GM12872 (cell line): ENCODE measurements around the gene PITX1.

Experiments used
- TF ChIP-seq, protein P1 (sequence below): IDR thresholded peaks from 3 replicates; pipeline ENCODE4 v1.5.1; 2011; ENCODE audit warnings: low read depth, mild to moderate bottlenecking, low read length, moderate library complexity; ENCODE audit not compliant: insufficient read depth

The PITX1 gene

DNA sequence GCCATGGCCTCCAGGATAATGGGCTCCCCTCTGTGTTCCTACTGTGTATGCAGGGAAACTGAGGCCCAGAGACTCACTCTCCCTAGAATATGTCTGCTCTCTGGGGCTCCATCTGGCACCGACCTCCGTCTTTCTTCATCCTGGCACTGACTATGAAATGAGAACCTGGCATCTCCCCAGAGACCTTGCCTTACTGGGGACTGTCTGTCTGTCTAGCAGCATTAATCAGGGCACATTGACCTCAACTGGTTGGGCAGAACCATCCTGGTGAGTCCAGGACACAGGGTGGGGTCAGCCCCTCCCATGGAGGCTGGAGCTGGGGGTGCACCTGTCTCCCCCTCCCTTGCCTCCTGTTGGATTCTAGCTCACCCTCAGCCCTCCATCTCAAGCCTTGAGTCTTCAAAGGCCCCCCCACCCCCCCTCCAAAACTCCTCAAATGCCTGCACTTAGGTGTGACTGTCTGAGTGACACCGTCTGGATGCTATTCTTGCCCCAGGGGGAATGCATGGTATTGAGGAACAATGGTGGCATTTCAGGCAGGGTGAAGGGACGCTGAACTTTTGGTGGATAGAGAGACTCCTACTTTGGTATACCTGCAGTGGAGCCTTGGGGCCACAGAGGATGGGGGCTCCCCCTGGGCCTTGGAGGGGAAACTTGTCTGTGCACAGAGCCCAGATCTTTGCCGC lies 12.8 kb upstream of the PITX1 start:
- TF ChIP-seq, protein P1, sequence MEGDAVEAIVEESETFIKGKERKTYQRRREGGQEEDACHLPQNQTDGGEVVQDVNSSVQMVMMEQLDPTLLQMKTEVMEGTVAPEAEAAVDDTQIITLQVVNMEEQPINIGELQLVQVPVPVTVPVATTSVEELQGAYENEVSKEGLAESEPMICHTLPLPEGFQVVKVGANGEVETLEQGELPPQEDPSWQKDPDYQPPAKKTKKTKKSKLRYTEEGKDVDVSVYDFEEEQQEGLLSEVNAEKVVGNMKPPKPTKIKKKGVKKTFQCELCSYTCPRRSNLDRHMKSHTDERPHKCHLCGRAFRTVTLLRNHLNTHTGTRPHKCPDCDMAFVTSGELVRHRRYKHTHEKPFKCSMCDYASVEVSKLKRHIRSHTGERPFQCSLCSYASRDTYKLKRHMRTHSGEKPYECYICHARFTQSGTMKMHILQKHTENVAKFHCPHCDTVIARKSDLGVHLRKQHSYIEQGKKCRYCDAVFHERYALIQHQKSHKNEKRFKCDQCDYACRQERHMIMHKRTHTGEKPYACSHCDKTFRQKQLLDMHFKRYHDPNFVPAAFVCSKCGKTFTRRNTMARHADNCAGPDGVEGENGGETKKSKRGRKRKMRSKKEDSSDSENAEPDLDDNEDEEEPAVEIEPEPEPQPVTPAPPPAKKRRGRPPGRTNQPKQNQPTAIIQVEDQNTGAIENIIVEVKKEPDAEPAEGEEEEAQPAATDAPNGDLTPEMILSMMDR: no peak

DNA sequence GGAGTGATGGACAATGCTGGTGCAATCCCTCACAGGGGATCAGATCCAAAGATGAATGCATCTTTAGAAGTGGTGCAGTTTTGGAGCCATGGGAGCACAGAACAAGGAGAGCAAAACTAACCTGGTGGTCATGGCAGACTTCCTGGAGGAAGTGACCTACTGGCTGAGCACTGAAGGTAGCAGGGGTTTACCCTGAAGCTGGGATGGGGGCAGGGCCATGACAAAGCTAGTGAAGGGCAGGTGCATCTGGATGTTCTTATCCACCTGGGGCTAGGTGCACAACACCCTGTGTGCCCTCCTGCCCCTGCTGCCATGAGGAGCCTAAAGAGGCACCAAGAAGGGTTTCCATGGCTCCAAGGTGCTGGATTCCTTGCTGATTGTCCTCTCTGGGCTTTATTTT lies 11.5 kb upstream of the PITX1 start:
- TF ChIP-seq, protein P1: no peak

- TF ChIP-seq, protein P1: no peak
These were observed 8.6 kb upstream of the PITX1 start for GRCh38 chr5:135042595-135042994.

DNA sequence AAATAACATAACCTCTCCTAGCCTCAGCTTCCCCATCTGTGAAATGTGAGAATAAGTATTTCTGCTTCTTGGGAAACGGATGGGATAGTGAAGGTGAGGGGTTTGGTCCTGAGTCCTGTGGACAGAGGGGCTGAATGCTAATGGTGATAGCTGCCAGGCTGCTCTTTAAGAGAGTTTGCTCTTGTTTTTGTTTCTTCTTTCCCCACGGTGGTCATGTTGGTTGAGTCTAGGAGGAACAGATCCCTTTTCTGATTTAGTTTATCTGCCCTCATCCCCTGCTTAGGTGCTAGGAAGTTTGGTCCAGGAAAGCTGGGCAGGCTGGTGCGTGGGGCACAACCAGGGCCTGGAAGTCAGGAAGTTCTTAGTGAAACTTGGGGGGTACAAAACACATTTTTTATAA lies 7.7 kb upstream of the PITX1 start:
- TF ChIP-seq, protein P1: no peak

DNA sequence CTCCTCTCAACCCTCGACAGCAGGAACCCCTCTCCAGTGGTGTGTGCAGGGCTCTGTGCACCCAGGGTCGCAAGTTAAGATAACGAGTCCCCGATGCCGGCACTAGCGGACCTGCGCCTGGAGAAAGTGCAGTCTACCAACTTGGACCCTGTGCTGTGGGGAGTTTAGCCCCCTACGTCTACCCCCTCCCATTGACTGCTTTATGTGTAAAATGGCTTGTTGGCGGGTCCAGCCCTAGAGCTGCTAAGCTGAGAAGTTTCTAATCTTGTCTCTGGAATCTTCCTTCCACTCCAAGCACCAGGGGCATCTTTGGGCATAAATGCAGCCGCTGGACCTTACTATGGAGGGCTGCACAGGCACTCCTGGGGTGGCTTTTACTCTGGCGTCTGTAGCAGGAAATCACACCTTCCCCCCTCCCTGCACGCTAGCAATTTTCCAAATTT lies 7.1 kb upstream of the PITX1 start:
- TF ChIP-seq, protein P1: no peak

GRCh38 chr5:135040333-135041144 lies 6.5 kb upstream of the PITX1 start:
- TF ChIP-seq, protein P1: no peak

DNA sequence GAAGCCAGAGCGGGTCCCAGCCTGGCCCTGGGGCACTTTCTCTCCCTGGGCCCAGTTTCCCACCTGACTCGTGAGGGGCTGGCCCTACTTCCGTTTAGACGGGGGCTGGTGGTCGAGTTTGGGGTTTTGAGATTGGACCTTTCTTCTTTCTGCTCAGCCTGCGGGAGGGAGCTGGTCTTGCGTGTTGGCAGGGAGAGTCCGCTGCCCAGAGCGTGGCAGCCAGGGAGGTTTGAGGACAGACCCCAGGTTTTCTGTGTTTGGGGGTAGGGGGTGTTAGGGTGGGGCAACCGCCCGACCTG lies 6.0 kb upstream of the PITX1 start:
- TF ChIP-seq, protein P1: no peak
